Esophagus muscularis mucosa (tissue), 4 donors: ENCODE data around the gene C13orf46.

Experiments used
- EP300 ChIP-seq: sonication (generic); formaldehyde crosslinking; IDR thresholded peaks from one replicate; pipeline ENCODE4 v1.6.1; 2017; ENCODE audit warnings: antibody characterized with exemption
- POLR2A ChIP-seq: fragments of 450-650 bp; IDR thresholded peaks from one replicate; pipeline ENCODE4 v1.6.1; 2017; ENCODE audit warnings: antibody characterized with exemption, moderate library complexity, mild to moderate bottlenecking, low read depth
- POLR2AphosphoS5 ChIP-seq, 2 donors: sonication (generic); formaldehyde crosslinking; IDR thresholded peaks; one replicate each; pipeline ENCODE4 v1.6.1; 2017; ENCODE audit warnings: antibody characterized with exemption in 2 of 2
- TF ChIP-seq, protein P1 (sequence below), 3 experiments: fragments of 200-600 bp in 2 of 3; fragments of 450-650 bp in 1 of 3; sonication (generic) in 2 of 3; IDR thresholded peaks; one replicate each; pipeline ENCODE4 v1.5.1; 2017 to 2019; ENCODE audit warnings: antibody characterized with exemption in 3 of 3, mild to moderate bottlenecking in 2 of 3, moderate library complexity in 1 of 3

GRCh38 chr13:113943821-113944565 lies 29.9 kb downstream of the C13orf46 start:
- TF ChIP-seq, protein P1, sequence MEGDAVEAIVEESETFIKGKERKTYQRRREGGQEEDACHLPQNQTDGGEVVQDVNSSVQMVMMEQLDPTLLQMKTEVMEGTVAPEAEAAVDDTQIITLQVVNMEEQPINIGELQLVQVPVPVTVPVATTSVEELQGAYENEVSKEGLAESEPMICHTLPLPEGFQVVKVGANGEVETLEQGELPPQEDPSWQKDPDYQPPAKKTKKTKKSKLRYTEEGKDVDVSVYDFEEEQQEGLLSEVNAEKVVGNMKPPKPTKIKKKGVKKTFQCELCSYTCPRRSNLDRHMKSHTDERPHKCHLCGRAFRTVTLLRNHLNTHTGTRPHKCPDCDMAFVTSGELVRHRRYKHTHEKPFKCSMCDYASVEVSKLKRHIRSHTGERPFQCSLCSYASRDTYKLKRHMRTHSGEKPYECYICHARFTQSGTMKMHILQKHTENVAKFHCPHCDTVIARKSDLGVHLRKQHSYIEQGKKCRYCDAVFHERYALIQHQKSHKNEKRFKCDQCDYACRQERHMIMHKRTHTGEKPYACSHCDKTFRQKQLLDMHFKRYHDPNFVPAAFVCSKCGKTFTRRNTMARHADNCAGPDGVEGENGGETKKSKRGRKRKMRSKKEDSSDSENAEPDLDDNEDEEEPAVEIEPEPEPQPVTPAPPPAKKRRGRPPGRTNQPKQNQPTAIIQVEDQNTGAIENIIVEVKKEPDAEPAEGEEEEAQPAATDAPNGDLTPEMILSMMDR (IDR thresholded peaks at IDR 0.05) = no peak
- TF ChIP-seq POLR2A (no peak), POLR2AphosphoS5 (IDR thresholded peaks at IDR 0.05) (no peak), EP300 (no peak)
